Effector memory CD8-positive, alpha-beta T cell (primary cell): ENCODE measurements around the gene GLI3.

Experiments
- ATAC-seq: fragments of 150-1000 bp; cut with Tn5 transposase; replicated peaks from 2 replicates; pipeline ENCODE4 v1.10.0; 2021; ENCODE audit warnings: mild to moderate bottlenecking, moderate library complexity
- DNase-seq, 3 experiments: peaks; one replicate each; pipeline ENCODE4 v3.0.0; 2021
- H3K27ac Mint-ChIP-seq, 2 donors: one replicate each; pipeline ENCODE4 v1.8.0; 2022; ENCODE audit warnings: mild to moderate bottlenecking in 2 of 2, mixed read lengths in 2 of 2, moderate library complexity in 2 of 2
- H3K27me3 Mint-ChIP-seq, 2 donors: one replicate each; pipeline ENCODE4 v1.8.0; 2022; ENCODE audit warnings: mixed read lengths in 2 of 2
- H3K36me3 Mint-ChIP-seq: one replicate; pipeline ENCODE4 v1.8.0; 2022; ENCODE audit warnings: mild to moderate bottlenecking, moderate library complexity, mixed read lengths; ENCODE audit not compliant: insufficient read depth
- H3K4me1 Mint-ChIP-seq, 2 donors: one replicate each; pipeline ENCODE4 v1.8.0; 2022; ENCODE audit warnings: low read depth in 2 of 2, mixed read lengths in 2 of 2
- H3K4me3 Mint-ChIP-seq, 2 donors: one replicate each; pipeline ENCODE4 v1.8.0; 2022; ENCODE audit warnings: mild to moderate bottlenecking in 2 of 2, mixed read lengths in 2 of 2, moderate library complexity in 2 of 2
- H3K9me3 Mint-ChIP-seq, 2 donors: one replicate each; pipeline ENCODE4 v1.8.0; 2022; ENCODE audit warnings: mixed read lengths in 2 of 2

The GLI3 gene

GRCh38 chr7:41956705-41957104, 280.3 kb downstream of the GLI3 start:
- DNase-seq (no peak), ATAC-seq (no peak)
- Mint-ChIP-seq H3K4me3 (no peak overlapping the region), H3K36me3 (no peaks in the 10 kb centered on the region), H3K4me1 (no peaks in the 10 kb centered on the region), H3K27ac (no peak overlapping the region), H3K27me3 (peaks cover 46 to 62% of the 10 kb centered on the region in 2 donors), H3K9me3 (no peaks in the 10 kb centered on the region)

GRCh38 chr7:41955893-41956675, 280.9 kb downstream of the GLI3 start:
- DNase-seq: no peak
- Mint-ChIP-seq H3K4me1 (no peaks in the 10 kb centered on the region), H3K27ac (no peak overlapping the region), H3K27me3 (peaks cover 46 to 62% of the 10 kb centered on the region in 2 donors), H3K36me3 (no peaks in the 10 kb centered on the region), H3K4me3 (no peak overlapping the region), H3K9me3 (no peaks in the 10 kb centered on the region)
- ATAC-seq: no peak

- Mint-ChIP-seq H3K9me3 (no peaks in the 10 kb centered on the region), H3K4me3 (no peak overlapping the region), H3K4me1 (no peaks in the 10 kb centered on the region), H3K27me3 (peaks cover 46 to 62% of the 10 kb centered on the region in 2 donors), H3K27ac (no peak overlapping the region), H3K36me3 (no peaks in the 10 kb centered on the region)
- no peak for ATAC-seq
- no peak for DNase-seq
These were observed 281.6 kb downstream of the GLI3 start for GRCh38 chr7:41955451-41955850.

- Mint-ChIP-seq H3K4me1 (no peaks in the 10 kb centered on the region), H3K36me3 (no peaks in the 10 kb centered on the region), H3K9me3 (no peaks in the 10 kb centered on the region), H3K27ac (no peak overlapping the region), H3K4me3 (no peak overlapping the region), H3K27me3 (peaks cover 42 to 66% of the 10 kb centered on the region in 2 donors)
- DNase-seq (no peak), ATAC-seq (no peak)
These were observed 282.0 kb downstream of the GLI3 start for GRCh38 chr7:41954976-41955375.

- DNase-seq (no peak), ATAC-seq (no peak)
- Mint-ChIP-seq H3K27ac (no peak overlapping the region), H3K9me3 (no peaks in the 10 kb centered on the region), H3K27me3 (peaks cover 12 to 31% of the 10 kb centered on the region in 2 donors), H3K4me3 (no peak overlapping the region), H3K36me3 (no peaks in the 10 kb centered on the region), H3K4me1 (peaks cover 0 to 3% of the 10 kb centered on the region in 2 donors)
These were observed 288.5 kb downstream of the GLI3 start for GRCh38 chr7:41948503-41948902.

- ATAC-seq (peak; percentile 80), DNase-seq (peak; percentile 54 to 63 (median 60))
- H3K9me3 Mint-ChIP-seq: no peaks in the 10 kb centered on the region
- peaks cover 27 to 54% of the 10 kb centered on the region in 2 donors for H3K27me3 Mint-ChIP-seq
- peaks cover 4 to 17% of the 10 kb centered on the region in 2 donors for H3K4me1 Mint-ChIP-seq
- peak overlapping the region in 1 of 2 donors; percentile 48 for H3K4me3 Mint-ChIP-seq
- no peaks in the 10 kb centered on the region for H3K36me3 Mint-ChIP-seq
- no peak overlapping the region for H3K27ac Mint-ChIP-seq
These were observed 293.9 kb downstream of the GLI3 start for GRCh38 chr7:41943094-41943577.

GRCh38 chr7:41942468-41943093, 294.4 kb downstream of the GLI3 start:
- H3K4me3 Mint-ChIP-seq: peak overlapping the region in 1 of 2 donors; percentile 48
- ATAC-seq (no peak), DNase-seq (no peak)
- no peaks in the 10 kb centered on the region for H3K9me3 Mint-ChIP-seq
- peaks cover 27 to 53% of the 10 kb centered on the region in 2 donors for H3K27me3 Mint-ChIP-seq
- H3K36me3 Mint-ChIP-seq: no peaks in the 10 kb centered on the region
- H3K4me1 Mint-ChIP-seq: peaks cover 4 to 17% of the 10 kb centered on the region in 2 donors
- no peak overlapping the region for H3K27ac Mint-ChIP-seq

GRCh38 chr7:41940760-41941343, 296.2 kb downstream of the GLI3 start:
- Mint-ChIP-seq H3K27me3 (peaks cover 14 to 35% of the 10 kb centered on the region in 2 donors), H3K9me3 (no peaks in the 10 kb centered on the region), H3K27ac (no peak overlapping the region), H3K4me1 (peaks cover 4 to 17% of the 10 kb centered on the region in 2 donors), H3K4me3 (no peak overlapping the region), H3K36me3 (no peaks in the 10 kb centered on the region)
- peak; percentile 77 for ATAC-seq
- DNase-seq: peak; percentile 26 to 42 (median 35)

- Mint-ChIP-seq H3K27ac (no peak overlapping the region), H3K4me1 (peaks cover 4 to 14% of the 10 kb centered on the region in 2 donors), H3K27me3 (peaks cover 14 to 32% of the 10 kb centered on the region in 2 donors), H3K4me3 (no peak overlapping the region), H3K9me3 (no peaks in the 10 kb centered on the region), H3K36me3 (no peaks in the 10 kb centered on the region)
- DNase-seq: no peak
- no peak for ATAC-seq
These were observed 298.6 kb downstream of the GLI3 start for GRCh38 chr7:41938371-41938770.

GRCh38 chr7:41933427-41933826, 303.6 kb downstream of the GLI3 start:
- no peak for DNase-seq
- H3K27ac Mint-ChIP-seq: no peak overlapping the region
- H3K36me3 Mint-ChIP-seq: no peaks in the 10 kb centered on the region
- H3K9me3 Mint-ChIP-seq: no peaks in the 10 kb centered on the region
- no peak for ATAC-seq
- peaks cover 12 to 31% of the 10 kb centered on the region in 2 donors for H3K27me3 Mint-ChIP-seq
- H3K4me1 Mint-ChIP-seq: peaks cover 0 to 1% of the 10 kb centered on the region in 2 donors
- H3K4me3 Mint-ChIP-seq: no peak overlapping the region

- ATAC-seq (no peak), DNase-seq (no peak)
- H3K27me3 Mint-ChIP-seq: peaks cover 19 to 41% of the 10 kb centered on the region in 2 donors
- peaks cover 0 to 4% of the 10 kb centered on the region in 2 donors for H3K4me1 Mint-ChIP-seq
- H3K27ac Mint-ChIP-seq: no peak overlapping the region
- no peaks in the 10 kb centered on the region for H3K36me3 Mint-ChIP-seq
- H3K4me3 Mint-ChIP-seq: no peak overlapping the region
- H3K9me3 Mint-ChIP-seq: no peaks in the 10 kb centered on the region
These were observed 305.8 kb downstream of the GLI3 start for GRCh38 chr7:41931263-41931646.

- no peaks in the 10 kb centered on the region for H3K36me3 Mint-ChIP-seq
- H3K4me3 Mint-ChIP-seq: no peak overlapping the region
- H3K9me3 Mint-ChIP-seq: no peaks in the 10 kb centered on the region
- H3K27ac Mint-ChIP-seq: no peak overlapping the region
- ATAC-seq: no peak
- DNase-seq: no peak
- peaks cover 19 to 41% of the 10 kb centered on the region in 2 donors for H3K27me3 Mint-ChIP-seq
- H3K4me1 Mint-ChIP-seq: peaks cover 0 to 4% of the 10 kb centered on the region in 2 donors
These were observed 306.3 kb downstream of the GLI3 start for GRCh38 chr7:41930538-41931262.

GRCh38 chr7:41928781-41929180, 308.2 kb downstream of the GLI3 start:
- H3K9me3 Mint-ChIP-seq: no peaks in the 10 kb centered on the region
- peaks cover 19 to 41% of the 10 kb centered on the region in 2 donors for H3K27me3 Mint-ChIP-seq
- peaks cover 0 to 4% of the 10 kb centered on the region in 2 donors for H3K4me1 Mint-ChIP-seq
- H3K4me3 Mint-ChIP-seq: no peak overlapping the region
- ATAC-seq (no peak), DNase-seq (no peak)
- no peaks in the 10 kb centered on the region for H3K36me3 Mint-ChIP-seq
- H3K27ac Mint-ChIP-seq: no peak overlapping the region
